ENCODE data around the gene MEIOSIN.

GRCh38 chr19:45790942-45791341 is 57.7 kb downstream of the MEIOSIN start:
- TF ChIP-seq MAX (IDR thresholded peaks at IDR 0.05) (no peak), REST (IDR thresholded peaks at IDR 0.05; ENCODE audit: low read depth) (no peak), EP300 (IDR thresholded peaks at IDR 0.05; ENCODE audit: borderline replicate concordance) (no peak), FOXM1 (IDR thresholded peaks at IDR 0.05; ENCODE audit: borderline replicate concordance, low read depth) (no peak), USF1 (IDR thresholded peaks at IDR 0.05) (no peak), CEBPB (IDR thresholded peaks at IDR 0.05) (no peak), NFIC (IDR thresholded peaks at IDR 0.05) (no peak), TCF12 (IDR thresholded peaks at IDR 0.05; ENCODE audit: low read depth) (no peak), ZBTB7A (IDR thresholded peaks at IDR 0.05; ENCODE audit: low read depth) (no peak), TAF1 (IDR thresholded peaks at IDR 0.05; ENCODE audit: low read depth) (no peak), YY1 (IDR thresholded peaks at IDR 0.05; ENCODE audit: low read depth) (no peak), EGR1 (IDR thresholded peaks at IDR 0.05) (no peak)
